WTC11 (cell line): ENCODE measurements around the gene GATA1. TPM values are rescaled to one million over a fixed set of nuclear protein-coding genes. Genes with fewer than 3 reads are reported as not detected.
A peak's percentile ranks its signal among the peaks of the same experiment; 100 is the strongest.

ENCODE experiments used
- ATAC-seq: fragments of 200-7000 bp; cut with Tn5 transposase; 2 replicates; pipeline ENCODE4 v1.10.0; 2021; ENCODE audit warnings: mild to moderate bottlenecking, moderate library complexity
- CTCF ChIA-PET: fragments of 300-600 bp; sonication (Branson Sonifier 250); formaldehyde crosslinking; loops from one replicate; lab custom pipeline; 2021; ENCODE audit warnings: antibody characterized with exemption; lab: Charles Lee
- POLR2A ChIA-PET: fragments of 350-600 bp; sonication (Branson Sonifier 250); formaldehyde crosslinking; loops from one replicate; lab custom pipeline; 2021; ENCODE audit warnings: antibody characterized with exemption; lab: Charles Lee
- DNase-seq: peaks from one replicate; pipeline ENCODE4 v3.0.0; 2021; ENCODE audit warnings: low spot score
- H3K27ac Mint-ChIP-seq: 2 replicates; pipeline ENCODE4 v1.8.0; 2021; ENCODE audit warnings: mixed read lengths
- H3K27me3 Mint-ChIP-seq: 2 replicates; pipeline ENCODE4 v1.8.0; 2021; ENCODE audit warnings: low read depth, mild to moderate bottlenecking, moderate library complexity, mixed read lengths
- H3K36me3 Mint-ChIP-seq: 2 replicates; pipeline ENCODE4 v1.8.0; 2021; ENCODE audit warnings: mixed read lengths
- H3K4me1 Mint-ChIP-seq: 2 replicates; pipeline ENCODE4 v1.8.0; 2022; ENCODE audit warnings: mixed read lengths
- H3K4me3 Mint-ChIP-seq: 2 replicates; pipeline ENCODE4 v1.8.0; 2021; ENCODE audit warnings: mild to moderate bottlenecking, moderate library complexity, mixed read lengths
- H3K9me3 Mint-ChIP-seq: 2 replicates; pipeline ENCODE4 v1.8.0; 2021; ENCODE audit warnings: mixed read lengths
- CREB1 ChIP-seq: sonication (generic); formaldehyde crosslinking; IDR thresholded peaks from 2 replicates; pipeline ENCODE4 v1.8.0; 2023; ENCODE audit warnings: mild to moderate bottlenecking, missing genetic modification reagents
- CREM ChIP-seq: sonication (generic); formaldehyde crosslinking; IDR thresholded peaks from 2 replicates; pipeline ENCODE4 v1.8.1; 2022; ENCODE audit warnings: mild to moderate bottlenecking, missing genetic modification reagents, moderate library complexity
- ESRRA ChIP-seq: sonication (generic); formaldehyde crosslinking; IDR thresholded peaks from 2 replicates; pipeline ENCODE4 v1.8.1; 2022; ENCODE audit warnings: mild to moderate bottlenecking, missing genetic modification reagents, borderline replicate concordance
- FOXK1 ChIP-seq: sonication (generic); formaldehyde crosslinking; IDR thresholded peaks from 2 replicates; pipeline ENCODE4 v1.8.0; 2022; ENCODE audit warnings: mild to moderate bottlenecking, moderate library complexity, missing genetic modification reagents
- NFYB ChIP-seq: sonication (generic); formaldehyde crosslinking; conservative IDR thresholded peaks from 2 replicates; pipeline ENCODE4 v1.8.0; 2022; ENCODE audit warnings: low read depth, missing genetic modification reagents
- RORB ChIP-seq: fragments of 250-450 bp; sonication (Bioruptor Pico); IDR thresholded peaks from 2 replicates; pipeline ENCODE4 v1.9.0; 2021; ENCODE audit warnings: mild to moderate bottlenecking
- SMAD4 ChIP-seq: sonication (generic); formaldehyde crosslinking; IDR thresholded peaks from 2 replicates; pipeline ENCODE4 v1.8.0; 2022; ENCODE audit warnings: mild to moderate bottlenecking, missing genetic modification reagents
- SP1 ChIP-seq: sonication (generic); formaldehyde crosslinking; conservative IDR thresholded peaks from 2 replicates; pipeline ENCODE4 v1.8.1; 2022; ENCODE audit warnings: missing genetic modification reagents
- ZBTB21 ChIP-seq: sonication (generic); formaldehyde crosslinking; IDR thresholded peaks from 2 replicates; pipeline ENCODE4 v1.8.1; 2023; ENCODE audit warnings: mild to moderate bottlenecking, missing genetic modification reagents, borderline replicate concordance
- ZNF219 ChIP-seq: sonication (generic); formaldehyde crosslinking; IDR thresholded peaks from 2 replicates; pipeline ENCODE4 v1.8.0; 2023; ENCODE audit warnings: missing genetic modification reagents, mild to moderate bottlenecking, borderline replicate concordance
- ZNF671 ChIP-seq: fragments of 250-450 bp; sonication (Bioruptor Pico); IDR thresholded peaks from 2 replicates; pipeline ENCODE4 v1.8.0; 2021; ENCODE audit warnings: mild to moderate bottlenecking
- total RNA-seq: library from RNA; stranded (reverse); gene quantifications from 3 replicates; pipeline ENCODE4 v1.2.3, GENCODE V29; 2021
- TF ChIP-seq, protein P1 (sequence below): sonication (generic); formaldehyde crosslinking; IDR thresholded peaks from 2 replicates; pipeline ENCODE4 v1.8.0; 2023; ENCODE audit warnings: mild to moderate bottlenecking, missing genetic modification reagents
- TF ChIP-seq, protein P2 (sequence below): fragments of 250-450 bp; sonication (Bioruptor Pico); IDR thresholded peaks from 2 replicates; pipeline ENCODE4 v1.9.0; 2021; ENCODE audit warnings: mild to moderate bottlenecking
- TF ChIP-seq, protein P3 (sequence below): sonication (generic); formaldehyde crosslinking; IDR thresholded peaks from 2 replicates; pipeline ENCODE4 v1.8.0; 2022; ENCODE audit warnings: mild to moderate bottlenecking, missing genetic modification reagents
- TF ChIP-seq, protein P4 (sequence below): sonication (generic); formaldehyde crosslinking; IDR thresholded peaks from 2 replicates; pipeline ENCODE4 v1.8.1; 2023; ENCODE audit warnings: mild to moderate bottlenecking, missing genetic modification reagents

Gene GATA1
- total RNA-seq, 1 experiment from 2014 or later: 0.26 TPM

DNA sequence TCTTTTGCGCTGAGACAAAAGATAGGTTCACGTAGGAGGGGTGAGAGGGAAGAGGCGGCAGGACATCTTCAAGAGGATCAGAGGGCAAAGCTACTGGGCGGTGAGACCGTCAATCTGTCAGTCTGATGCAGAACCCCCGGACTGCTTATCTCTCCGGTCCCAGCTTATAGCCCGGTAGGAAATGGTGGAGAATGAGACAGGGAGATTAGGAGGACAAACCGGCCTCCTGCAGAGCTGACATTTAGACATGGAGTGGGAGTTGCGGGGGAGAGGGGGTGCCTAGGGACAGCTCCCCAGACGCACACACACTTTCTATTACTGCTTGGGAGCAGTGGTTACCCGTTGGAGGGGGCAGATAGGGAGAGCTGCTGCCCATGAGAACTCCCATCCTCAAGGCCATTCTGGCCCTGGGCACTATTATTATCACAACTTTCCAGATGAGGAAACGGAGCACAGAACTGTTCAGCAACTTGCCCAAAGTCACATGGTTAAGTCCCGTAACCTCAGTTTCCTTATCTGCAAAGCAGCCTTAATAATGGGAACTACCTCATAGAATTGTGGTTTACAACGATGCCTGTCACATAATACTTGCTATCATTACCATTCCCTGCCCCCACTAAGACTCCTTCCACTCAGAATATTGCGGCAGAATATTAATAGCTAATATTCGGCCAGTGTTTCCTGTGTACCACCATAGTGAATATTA, 14.3 kb downstream of the GATA1 start:
- ATAC-seq (no peak), DNase-seq (no peak)
- Mint-ChIP-seq H3K4me1 (peaks cover 6% of the 10 kb centered on the region), H3K36me3 (peaks cover 8% of the 10 kb centered on the region), H3K27ac (peak overlapping the region; percentile 99), H3K9me3 (no peaks in the 10 kb centered on the region)
- no peak for TF ChIP-seq ZNF671 (CRISPR knock-in tag)
- TF ChIP-seq SMAD4 (CRISPR knock-in tag): no peak
- TF ChIP-seq, protein P1, sequence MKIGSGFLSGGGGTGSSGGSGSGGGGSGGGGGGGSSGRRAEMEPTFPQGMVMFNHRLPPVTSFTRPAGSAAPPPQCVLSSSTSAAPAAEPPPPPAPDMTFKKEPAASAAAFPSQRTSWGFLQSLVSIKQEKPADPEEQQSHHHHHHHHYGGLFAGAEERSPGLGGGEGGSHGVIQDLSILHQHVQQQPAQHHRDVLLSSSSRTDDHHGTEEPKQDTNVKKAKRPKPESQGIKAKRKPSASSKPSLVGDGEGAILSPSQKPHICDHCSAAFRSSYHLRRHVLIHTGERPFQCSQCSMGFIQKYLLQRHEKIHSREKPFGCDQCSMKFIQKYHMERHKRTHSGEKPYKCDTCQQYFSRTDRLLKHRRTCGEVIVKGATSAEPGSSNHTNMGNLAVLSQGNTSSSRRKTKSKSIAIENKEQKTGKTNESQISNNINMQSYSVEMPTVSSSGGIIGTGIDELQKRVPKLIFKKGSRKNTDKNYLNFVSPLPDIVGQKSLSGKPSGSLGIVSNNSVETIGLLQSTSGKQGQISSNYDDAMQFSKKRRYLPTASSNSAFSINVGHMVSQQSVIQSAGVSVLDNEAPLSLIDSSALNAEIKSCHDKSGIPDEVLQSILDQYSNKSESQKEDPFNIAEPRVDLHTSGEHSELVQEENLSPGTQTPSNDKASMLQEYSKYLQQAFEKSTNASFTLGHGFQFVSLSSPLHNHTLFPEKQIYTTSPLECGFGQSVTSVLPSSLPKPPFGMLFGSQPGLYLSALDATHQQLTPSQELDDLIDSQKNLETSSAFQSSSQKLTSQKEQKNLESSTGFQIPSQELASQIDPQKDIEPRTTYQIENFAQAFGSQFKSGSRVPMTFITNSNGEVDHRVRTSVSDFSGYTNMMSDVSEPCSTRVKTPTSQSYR (CRISPR knock-in tag): no peak
- no peak for TF ChIP-seq ZNF219
- TF ChIP-seq, protein P2, sequence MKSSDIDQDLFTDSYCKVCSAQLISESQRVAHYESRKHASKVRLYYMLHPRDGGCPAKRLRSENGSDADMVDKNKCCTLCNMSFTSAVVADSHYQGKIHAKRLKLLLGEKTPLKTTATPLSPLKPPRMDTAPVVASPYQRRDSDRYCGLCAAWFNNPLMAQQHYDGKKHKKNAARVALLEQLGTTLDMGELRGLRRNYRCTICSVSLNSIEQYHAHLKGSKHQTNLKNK (CRISPR knock-in tag): no peak
- TF ChIP-seq ESRRA (CRISPR knock-in tag): no peak
- TF ChIP-seq, all 79 proteins: peak for 0
- H3K4me3 Mint-ChIP-seq: peak overlapping the region; percentile 92
- ChIA-PET CTCF (interaction anchor here (0.5 to 1.0 kb wide), 4 partner anchors 54 to 259 kb away, joined by 3 to 5 read pairs (median 4); partner anchors contain the start of genes SLC35A2 and SUV39H1), POLR2A (interaction anchor here (0.9 kb wide), 3 partner anchors 97 to 137 kb away, joined by 4 to 5 read pairs (median 5); partner anchors contain the start of genes PQBP1, SLC35A2 and TIMM17B)
- H3K27me3 Mint-ChIP-seq: peaks cover 3% of the 10 kb centered on the region

DNA sequence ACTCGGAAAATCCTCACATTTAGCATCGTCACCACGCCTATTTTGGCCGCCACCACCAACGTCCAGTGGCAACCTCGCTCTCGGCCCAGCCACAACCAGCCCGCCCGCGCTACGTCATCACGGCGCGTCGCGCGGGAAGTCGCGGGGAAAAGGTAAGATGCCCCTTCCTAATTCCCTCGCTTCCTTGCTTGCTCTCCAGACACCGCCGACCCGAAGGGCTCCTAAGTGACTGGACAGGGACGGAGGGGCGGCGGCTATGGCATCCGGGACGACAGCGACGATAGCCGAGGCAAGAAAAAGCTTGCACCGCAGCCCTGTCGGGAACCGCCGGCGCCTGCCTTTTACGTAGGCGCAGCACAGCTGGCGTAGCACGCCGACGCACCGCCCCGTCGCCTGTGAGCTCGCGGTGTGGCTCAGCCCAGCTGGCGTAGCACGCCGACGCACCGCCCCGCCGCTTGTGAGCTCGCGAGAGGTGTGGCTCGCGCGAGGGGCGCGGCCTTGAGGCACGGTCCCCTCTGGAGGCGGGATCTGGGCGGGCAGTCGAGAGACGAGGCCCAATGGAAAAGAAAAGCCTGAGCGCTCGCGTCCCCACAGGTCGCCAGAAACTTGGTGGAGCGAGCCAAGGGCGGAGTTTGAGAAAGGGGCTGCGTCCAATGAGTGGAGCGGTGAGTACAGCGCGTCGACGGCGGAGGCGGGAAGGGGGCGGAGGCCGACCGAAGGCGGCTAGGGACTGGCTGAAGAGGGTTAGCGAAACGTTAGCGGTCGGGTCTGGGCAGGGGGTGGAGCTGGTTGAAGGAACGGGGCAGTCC, 15.1 kb downstream of the GATA1 start, which contains the start of gene HDAC6:
HDAC6 (plus strand) TSS at position 788 of the 809 bp plus-strand sequence. CDS start 626 bp downstream, outside the sequence.
- ATAC-seq (peak; percentile 90), DNase-seq (peak; percentile 95)
- peak within 1 kb of the TSS; percentile 92 for H3K4me3 Mint-ChIP-seq
- TF ChIP-seq ZBTB21 (CRISPR knock-in tag) (no peak), FOXK1 (CRISPR knock-in tag) (peak; percentile 83), CREB1 (CRISPR knock-in tag) (peak; percentile 74; the same call in 1 of the 2 replicates), NFYB (CRISPR knock-in tag) (peak; percentile 48), CREM (peak; percentile 98), SP1 (CRISPR knock-in tag) (peak; percentile 84), RORB (no peak)
- TF ChIP-seq, protein P3, sequence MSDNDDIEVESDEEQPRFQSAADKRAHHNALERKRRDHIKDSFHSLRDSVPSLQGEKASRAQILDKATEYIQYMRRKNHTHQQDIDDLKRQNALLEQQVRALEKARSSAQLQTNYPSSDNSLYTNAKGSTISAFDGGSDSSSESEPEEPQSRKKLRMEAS: peak; percentile 76
- TF ChIP-seq, protein P4, sequence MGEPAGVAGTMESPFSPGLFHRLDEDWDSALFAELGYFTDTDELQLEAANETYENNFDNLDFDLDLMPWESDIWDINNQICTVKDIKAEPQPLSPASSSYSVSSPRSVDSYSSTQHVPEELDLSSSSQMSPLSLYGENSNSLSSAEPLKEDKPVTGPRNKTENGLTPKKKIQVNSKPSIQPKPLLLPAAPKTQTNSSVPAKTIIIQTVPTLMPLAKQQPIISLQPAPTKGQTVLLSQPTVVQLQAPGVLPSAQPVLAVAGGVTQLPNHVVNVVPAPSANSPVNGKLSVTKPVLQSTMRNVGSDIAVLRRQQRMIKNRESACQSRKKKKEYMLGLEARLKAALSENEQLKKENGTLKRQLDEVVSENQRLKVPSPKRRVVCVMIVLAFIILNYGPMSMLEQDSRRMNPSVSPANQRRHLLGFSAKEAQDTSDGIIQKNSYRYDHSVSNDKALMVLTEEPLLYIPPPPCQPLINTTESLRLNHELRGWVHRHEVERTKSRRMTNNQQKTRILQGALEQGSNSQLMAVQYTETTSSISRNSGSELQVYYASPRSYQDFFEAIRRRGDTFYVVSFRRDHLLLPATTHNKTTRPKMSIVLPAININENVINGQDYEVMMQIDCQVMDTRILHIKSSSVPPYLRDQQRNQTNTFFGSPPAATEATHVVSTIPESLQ: no peak
- CTCF ChIA-PET: interaction anchor here (0.6 to 1.1 kb wide), 7 partner anchors 8 to 170 kb away, joined by 3 to 5 read pairs (median 3); partner anchors contain the start of genes KCND1, SLC35A2 and SUV39H1
- POLR2A ChIA-PET: interaction anchor here (0.7 to 1.0 kb wide), 6 partner anchors 64 to 157 kb away, joined by 3 to 5 read pairs (median 4); partner anchors contain the start of genes PQBP1, SLC35A2 and TIMM17B
- H3K27ac Mint-ChIP-seq: peak within 1 kb of the TSS; percentile 100
- H3K36me3 Mint-ChIP-seq: peaks cover 8% of the 10 kb centered on the region
- peaks cover 3% of the 10 kb centered on the region for H3K27me3 Mint-ChIP-seq
- peaks cover 6% of the 10 kb centered on the region for H3K4me1 Mint-ChIP-seq
- no peaks in the 10 kb centered on the region for H3K9me3 Mint-ChIP-seq
